GM21717 (cell line): ENCODE measurements around the gene AFAP1.

Experiments
- ATAC-seq: cut with Tn5 transposase; IDR thresholded peaks from one replicate; pipeline ENCODE4 v1.9.1; 2021; ENCODE audit warnings: mild to moderate bottlenecking, moderate library complexity; ENCODE audit not compliant: unreplicated experiment

The AFAP1 gene

DNA sequence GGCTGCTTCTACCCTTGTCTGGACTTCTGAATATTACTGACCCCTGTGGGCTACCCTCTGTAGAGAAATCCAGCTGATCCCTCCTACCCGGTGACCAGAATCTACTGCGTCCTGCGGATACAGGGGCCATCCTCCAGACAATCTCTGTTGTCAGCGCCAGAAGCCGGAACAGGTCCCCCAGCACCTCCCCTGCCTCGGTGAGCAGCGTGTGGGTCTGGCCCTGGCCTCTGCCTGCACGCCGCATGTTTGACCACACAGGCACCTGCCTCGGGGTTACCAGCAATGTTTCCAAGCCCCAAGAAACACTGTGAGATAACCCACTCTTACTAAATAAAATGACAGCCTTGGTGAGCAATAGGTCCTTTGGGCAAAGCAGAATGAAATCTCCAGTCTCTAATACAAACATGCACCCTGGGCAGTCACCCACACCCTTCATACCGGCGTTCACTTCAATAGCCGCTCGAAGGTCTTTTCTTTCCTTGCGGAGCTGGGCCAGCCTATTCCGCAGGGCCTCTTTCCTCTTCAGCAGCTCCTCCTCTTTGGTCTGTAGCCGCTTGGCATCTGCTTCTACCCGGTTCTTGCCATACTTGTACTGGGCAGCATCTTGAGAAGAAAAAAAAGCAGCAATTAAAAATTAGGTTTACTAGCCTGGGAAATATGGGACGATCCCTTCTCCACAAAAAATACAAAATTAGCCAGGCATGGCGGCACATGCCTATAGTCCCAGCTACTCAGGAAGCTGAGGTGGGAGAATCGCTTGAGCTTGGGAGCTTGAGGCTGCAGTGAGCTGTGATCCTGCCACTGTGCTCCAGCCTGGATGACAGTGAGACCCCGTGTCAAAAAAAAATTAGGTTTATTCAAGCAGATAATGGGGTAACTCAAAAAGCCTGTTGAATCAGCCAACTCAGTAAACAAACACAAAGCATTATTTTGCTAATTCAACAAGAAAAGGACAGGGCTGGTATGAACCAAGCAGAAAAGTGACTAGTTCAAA lies 165.1 kb downstream of the AFAP1 start:
- no peak for ATAC-seq

DNA sequence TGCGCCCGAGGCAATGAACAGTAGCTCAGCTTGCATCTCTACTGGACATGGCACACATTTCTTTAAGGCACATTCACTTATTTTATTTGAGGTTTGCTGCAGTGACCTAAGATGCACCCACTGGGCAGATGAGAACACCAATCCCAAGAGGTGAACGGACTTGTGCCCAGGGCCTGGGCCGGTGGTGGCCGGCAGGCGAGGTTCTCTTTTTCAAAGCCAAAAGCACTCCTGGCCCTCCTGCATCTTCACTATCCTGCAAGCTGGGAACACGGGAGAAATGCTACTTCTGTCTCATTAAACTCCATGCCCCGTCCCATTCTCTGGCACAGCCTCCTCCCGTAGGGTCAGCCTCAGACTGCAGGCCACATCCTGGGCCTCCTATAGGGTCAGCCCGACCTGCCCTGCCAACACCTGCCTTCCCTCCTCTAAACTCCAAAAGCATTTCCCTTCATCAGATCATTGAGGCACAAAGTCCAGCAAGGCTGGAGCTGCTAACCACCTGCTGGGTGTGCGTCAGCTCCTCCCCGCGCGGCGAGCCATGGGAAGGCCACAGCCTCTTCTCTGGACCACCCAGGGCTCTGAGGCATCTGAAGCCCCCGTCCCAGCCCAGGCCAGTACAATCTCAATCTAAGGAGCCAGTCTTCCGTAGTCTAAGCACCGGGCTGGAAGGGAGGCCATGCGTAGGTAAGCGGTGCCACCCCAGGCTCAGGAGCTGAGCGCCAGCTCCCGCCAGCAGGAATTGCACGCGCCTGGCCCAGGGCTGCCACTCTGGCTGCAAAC lies 166.1 kb downstream of the AFAP1 start:
- ATAC-seq, result no peak

DNA sequence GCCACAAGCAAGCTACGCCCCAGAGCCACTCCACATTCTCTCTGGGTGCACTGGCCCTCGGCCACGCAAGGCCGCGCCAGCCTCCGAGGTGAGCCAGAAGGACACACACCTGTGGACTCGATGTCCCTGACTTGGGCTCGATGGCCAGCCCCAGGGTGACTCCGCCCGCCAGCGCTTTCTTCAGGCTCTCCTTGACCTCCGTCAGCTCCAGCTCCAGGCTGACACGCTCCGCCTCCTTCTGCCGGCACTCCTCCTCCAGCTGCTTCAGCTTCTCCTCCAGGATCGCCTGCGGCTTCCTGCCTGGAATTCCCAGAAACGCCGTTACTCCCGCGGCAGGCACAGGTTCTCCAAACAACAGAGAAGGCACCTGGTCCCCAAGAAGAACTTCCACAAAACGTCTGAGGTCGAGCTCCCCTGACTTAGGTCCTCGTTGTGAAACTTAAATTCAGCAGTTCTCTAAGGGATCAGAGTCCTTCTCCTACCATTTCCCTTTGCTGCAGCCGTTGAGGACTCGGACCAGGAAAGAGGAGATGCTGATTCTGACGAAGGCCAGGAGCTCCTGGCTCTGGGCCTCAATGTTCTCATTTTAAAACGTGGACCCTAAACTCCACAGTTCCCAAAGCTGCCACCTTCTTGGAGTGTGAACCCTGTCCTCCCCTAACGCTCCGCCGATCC lies 166.8 kb downstream of the AFAP1 start:
- ATAC-seq, result no peak

DNA sequence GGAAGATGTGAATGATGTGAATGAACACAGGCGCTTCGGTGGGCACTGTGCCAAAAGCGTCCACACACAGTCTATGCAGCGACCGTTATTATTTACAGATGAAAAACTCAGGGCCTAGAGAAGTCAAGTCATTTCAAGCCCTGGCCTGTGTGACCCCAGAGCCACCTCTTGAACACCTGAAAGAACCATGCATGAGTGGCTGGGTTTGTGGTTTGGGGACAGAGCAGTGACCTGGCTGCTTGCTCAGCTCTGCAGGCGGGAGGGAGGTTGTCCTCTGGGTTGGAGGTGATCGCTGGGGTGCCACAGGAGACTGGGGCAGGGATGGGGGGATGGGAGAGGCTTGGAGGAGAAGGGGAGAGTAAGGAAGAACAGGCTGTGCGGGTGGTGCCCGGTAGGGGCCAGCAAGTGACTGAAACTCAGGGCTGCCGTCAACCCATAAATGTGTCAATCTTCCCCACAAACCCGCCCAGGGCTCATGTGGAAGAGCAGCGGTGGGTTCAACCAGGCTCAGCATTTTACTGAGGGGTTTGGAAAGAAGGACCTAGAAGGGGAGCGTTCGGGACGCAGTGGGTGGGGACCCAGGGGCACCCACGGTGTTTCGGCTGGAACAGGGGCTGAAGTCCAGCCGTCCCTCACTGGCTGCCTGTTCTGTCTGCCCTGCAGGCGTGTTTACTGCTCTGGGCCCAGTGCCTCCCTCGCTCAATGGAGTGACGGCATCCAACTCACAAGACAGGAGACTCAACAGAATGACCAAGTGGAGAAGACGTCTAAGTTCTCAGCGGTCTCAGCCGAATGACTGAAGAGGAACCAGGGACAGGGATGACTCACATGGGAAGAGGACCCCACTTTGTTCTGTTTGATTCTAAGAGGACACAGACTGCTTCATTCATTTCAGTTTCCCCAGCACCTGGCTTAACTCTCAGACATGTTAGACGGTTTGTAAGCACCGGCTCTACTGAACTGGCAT lies 167.8 kb downstream of the AFAP1 start:
- peak; percentile 68 for ATAC-seq

DNA sequence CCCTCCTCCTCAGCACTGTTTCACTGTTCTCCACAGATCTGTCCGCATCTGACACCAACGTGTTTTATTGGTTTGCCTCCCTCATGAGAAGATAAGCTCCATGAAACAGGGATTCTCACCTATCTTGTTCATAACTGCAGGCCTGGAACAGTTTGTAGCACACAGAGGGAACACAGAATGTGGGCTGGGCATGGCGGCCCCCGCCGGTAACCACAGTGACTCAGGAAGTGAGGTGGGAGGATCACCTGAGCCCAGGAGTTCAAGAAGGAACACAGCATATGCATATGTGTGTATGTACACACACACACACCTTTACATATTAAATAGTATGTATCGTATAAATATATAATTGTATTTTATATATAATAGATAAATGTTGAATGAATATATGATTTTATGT lies 168.6 kb downstream of the AFAP1 start:
- ATAC-seq, result no peak

DNA sequence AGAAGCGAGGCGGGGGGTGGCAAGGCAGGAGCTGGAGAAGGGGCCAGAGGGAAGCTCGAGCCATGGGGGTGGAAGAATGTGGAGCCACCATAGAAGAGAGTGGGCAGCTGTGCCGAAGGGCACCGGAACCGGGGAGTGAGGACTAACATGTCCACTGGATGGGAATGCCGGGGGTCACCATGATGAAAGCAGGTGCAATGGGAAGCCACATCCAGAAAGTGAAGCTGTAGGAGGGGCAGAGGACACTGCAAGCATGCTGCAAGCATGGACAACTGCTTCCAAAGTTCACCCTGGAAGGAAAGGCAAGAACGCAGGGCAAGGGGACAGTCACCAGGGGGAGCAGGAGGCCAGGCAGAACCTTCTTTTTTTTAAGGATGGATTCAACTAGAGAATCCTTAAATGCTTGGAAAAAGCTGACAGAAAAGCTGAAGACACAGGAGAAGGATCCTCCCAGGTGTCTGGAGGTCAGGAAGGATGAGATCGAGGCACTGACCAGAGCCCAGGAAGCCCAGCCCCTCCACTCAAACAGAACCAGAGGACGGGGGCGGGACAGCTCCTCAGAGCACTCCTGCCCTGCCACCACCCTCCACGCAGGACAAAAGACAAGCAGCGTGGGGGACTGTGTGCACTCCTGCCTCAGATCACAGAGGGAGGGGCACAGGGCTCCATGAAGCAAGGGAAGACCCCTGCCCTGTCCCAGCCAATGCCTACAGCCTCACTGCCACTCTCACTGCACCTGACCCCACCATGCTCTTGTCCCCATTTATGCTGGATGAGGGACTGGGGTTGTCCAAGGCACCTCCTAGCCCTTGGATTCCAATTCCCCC lies 169.2 kb downstream of the AFAP1 start:
- ATAC-seq, result no peak

DNA sequence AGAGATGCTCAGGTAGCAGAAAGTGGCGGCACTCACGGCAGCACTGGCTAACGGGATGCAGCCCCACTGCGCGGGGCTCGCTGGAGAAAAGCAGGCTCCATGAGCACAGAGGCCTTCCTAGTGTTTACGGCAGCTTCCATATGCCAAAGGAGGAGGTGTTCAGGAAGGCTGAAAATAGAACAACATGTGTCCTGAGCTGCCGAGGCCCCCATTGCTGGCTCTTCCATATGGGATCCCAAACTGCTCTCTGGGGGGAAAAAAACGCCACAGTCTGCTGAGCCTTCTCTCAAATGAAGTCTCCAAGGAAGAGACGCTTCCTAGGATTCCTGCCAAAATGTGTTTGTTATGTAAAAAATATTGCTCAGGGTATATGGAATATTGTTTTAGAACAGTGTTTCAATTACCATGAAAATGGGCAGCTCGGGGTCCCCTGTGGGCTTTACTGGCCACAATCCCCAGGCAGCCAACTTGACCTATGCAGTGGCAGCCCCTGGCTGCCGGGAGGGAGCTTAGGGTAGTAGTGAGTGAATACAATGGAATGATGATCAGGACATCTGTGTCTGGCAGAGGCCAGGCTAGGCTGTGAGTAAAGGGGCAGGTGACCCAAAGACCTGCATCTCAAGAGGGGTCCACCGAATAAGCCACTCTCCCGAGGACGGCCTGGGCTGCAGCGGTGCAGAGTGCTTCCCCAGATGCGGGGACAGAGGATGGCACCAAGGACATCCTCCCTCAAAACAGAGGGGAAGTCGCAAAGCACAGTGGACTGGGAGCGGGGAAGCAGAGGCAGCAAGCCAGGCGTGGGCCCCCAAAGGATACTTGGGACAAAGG lies 170.1 kb downstream of the AFAP1 start:
- ATAC-seq, result no peak

DNA sequence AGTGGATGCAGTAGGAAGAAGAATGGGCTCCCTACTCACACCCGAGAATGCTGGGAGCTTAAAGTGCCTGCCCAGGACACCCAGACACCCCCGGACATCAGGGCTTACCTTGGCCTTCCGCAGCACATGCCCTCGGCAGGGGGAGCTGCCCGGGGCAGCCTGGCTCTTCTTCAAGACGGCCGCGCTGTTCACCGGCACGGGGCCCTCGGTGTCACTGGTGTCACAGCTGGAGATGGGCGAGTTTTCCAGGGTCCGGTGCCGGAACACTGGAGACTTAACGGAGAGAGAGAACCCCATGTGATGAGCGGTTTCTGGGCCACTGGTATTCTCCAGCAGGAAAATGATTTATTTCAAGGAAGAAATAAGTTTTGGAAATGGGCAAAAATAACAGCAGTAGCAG lies 170.9 kb downstream of the AFAP1 start:
- no peak for ATAC-seq

DNA sequence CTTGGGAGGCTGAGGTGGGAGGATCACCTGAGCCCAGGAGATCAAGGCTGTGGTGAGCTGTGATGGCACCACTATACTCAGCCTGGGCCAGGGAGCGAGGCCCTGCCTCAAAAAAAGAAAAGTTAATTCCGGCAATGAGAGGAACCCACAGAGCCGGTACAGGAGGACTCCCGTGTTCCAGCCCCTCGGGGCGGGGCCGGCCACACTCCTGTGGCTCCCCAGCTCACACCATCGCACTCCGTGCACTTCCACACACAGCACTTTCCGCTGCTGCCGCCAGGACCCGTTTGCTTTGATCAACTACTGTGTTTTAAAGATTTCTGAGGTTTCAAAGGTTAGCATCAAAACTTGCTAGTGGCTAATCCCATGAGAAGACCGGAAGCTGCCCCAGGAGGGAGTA lies 171.7 kb downstream of the AFAP1 start:
- ATAC-seq, result no peak

DNA sequence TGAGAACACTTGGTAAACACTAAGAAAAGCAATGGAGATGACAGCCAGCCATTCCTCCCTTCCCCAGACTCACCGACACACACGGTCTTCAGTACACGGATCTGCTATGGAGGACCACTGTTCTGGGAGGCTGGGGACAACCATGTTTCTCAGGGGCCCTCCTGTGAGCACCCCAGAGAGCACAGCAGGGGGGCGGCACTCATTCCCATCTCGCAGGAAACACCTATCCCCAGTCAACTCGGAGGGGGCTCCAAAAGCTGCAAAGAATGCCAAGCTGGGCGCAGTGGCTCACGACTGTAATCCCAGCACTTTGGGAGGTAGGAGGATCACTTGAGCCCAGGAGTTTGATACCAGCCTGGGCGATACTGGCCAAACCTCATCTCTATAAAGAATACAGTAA lies 172.1 kb downstream of the AFAP1 start:
- ATAC-seq, result no peak

DNA sequence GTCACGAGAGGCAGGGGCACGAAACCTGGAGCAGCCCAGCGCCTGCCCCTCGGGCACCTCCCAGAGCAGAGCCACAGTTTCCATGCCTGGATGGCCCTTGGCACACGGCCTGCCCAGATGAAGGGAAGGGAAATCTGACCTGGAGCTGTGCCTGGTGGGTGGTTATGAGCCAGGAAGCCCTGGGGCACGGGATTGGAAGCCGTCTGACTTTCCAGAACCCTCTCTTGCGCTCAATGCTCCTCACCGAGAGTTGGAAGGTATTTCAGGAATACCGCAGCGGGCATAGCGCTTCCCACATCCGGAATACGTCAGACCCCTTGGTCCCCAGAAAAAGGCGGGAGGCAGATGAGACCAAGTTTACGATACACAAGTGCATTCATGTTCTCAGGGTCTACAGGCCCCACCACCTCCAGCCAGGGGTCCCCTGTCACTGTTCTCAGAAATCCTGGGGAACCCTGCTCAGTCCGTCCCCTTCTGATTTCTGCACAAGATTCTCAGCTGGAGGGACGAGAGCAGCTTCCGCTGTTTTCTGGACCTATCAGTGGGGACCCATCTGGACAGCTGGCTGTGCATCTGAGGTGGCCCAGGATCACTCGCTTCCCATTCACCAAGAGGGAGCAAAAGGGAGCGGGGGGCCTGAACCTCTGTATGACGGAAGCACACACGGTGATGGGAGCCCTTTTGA lies 172.9 kb downstream of the AFAP1 start:
- ATAC-seq, result no peak

DNA sequence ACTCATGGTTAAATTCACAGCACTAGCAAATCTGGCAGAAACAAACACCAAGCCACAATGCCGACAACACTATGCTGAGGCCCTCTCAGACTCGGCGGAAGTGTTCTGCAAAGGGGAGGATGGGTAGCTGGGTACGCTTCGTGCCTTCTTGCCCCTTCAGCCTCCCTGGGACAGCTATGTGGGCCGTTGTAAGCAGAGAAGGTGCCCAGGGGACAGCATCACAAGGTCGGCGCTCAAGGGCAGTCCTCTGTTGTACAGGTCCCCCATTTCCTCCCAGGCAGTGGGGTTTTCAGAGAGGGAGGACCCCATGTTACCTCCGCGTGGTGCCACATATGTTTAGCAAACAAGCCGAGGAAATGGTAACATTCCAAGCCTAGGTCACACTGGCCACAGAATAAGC lies 173.6 kb downstream of the AFAP1 start:
- ATAC-seq, result no peak

DNA sequence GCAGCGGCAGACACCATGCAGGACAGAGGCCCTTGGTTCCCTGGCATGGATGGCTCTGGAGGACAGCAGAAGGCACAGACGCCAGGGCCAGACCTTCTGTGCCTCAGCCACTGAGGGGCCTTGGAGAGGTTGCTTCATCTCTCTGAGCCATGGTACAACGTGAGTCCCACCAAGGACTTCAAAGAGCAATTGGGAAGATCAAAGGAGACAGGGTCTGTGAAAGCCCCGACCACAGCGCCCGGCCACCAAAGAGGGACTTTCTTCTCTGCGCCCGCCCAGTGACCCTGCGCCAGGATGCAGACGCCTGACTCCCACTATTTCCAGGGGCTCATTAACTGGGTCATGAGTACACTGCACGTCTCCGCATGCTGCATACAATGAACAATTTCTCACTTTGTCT lies 174.0 kb downstream of the AFAP1 start:
- no peak for ATAC-seq

DNA sequence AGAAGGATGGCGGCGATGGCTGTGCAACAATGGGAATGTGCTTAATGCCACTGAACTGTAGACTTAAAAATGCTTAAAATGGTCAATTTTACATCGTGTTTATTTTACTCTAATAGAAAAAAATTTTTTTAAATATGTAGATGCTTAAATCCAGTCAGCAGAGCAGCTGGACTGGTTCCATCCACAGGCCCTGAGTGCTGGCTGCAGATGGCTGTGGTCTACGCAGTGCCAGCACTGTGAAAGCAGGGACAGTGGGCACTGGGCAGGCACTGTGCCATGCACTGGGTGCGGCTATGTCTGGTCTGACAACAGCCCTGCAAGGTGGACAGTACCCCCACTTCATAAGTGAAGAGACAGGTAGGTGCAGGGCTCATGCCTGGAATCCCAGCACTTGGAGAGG lies 175.2 kb downstream of the AFAP1 start:
- no peak for ATAC-seq

DNA sequence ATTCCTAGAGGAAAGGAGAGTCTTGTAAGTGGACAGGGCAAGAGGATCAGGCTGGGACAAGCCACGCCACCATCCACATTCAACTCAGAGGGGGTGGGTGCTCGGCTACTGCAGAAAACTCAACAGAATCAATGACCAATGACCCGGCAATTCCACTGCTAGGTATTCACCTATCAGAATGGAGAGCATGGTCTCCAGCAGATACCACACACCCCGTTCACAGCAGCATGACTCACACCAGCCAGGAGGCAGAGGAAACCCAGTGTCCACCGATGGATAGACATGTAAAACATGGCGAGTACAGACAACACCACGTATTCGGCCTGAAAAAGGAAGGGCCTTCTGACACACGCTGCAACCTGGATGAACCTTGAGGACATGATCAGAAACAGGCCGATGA lies 175.9 kb downstream of the AFAP1 start:
- ATAC-seq, result no peak

DNA sequence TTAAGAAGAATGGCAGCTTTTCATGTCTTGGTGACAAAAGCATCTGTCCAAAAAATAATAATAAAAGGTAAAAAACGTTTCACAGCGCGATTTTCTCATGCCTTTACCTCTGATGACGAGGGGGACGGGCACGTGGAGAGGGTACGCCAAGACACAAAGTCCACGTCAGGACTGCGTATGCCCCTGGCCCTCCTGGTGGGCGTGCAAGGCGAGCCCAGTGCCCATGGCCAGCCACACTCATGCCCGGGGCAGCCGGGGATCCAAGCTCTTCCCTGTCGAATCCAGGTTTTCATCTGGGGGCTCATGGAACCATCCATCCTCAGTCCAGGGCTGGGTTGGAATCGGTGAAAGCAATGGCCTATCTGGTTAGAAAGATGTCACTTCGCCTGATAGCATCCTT lies 176.6 kb downstream of the AFAP1 start:
- ATAC-seq, result no peak

DNA sequence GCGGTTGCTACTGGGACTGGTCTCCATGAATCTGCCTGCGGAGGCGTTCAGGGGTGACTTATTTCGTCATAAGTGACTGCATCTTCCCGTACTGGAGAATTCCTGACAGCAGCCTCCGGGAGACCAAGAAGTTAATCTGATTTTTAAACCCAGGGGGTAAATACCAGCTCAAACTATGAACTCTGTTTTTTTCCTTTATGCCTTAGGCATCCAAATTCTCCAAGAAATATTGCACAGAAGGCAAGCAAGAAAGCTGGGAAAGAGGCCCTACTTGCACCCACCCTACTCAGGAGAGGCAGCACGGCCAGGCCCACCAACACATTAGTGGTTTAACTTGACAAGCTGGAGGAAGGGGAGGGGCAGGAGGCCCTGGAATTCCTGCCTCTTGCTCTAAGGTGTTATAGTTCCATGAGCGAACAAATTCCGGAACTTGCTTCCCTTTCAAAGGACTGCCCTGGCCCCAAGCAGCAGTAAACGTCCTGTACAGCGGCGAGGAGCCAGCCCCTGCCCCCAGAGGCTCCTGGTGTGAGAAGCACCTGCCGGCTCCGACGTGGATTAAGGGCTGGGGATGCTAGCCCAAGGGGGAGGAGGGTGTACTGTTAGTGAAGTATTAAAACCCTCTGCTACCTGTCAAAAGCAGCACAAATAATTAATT lies 177.2 kb downstream of the AFAP1 start:
- no peak for ATAC-seq
